ENCODE data around the gene ORAI3. TPM values are rescaled to one million over a fixed set of nuclear protein-coding genes. Genes with fewer than 3 reads are reported as not detected.

Gene ORAI3
- total RNA-seq, 1 donor from 2014 or later: 19.5 TPM

DNA sequence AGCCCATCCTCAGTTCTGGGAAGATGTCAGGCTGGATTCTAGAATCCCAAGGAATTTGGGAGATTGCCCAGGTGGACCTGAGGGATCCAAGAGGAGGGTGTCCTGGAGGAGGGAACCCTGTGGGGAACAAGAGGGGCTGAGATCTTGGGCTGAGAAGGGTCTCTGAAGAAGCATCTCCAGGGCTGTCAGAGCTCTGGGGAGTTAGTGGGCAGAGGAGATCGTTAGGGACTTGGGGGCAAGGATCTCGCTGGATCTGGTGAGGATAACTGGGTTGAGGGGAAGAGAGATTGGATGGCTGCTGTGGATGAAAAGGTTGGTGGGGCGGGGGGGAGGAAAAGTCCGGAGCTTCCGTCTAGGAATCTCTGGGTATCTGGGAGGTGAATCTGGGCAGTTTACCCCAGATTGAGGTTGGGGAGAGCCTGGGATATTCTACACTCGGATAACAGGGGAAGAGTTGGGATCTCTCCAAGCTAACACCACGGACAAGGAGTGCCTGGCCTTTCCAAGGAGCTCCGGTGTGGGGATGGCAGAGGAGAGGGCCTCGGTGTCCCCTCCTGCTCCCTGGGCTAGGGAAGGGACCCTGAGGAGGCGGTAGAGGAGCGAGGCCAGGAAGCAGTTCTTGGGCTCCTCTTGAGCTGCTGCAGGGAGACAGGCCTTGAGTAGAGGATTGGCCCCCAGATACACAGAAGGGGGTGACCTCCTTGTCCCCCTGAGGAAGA, 23.8 kb upstream of the ORAI3 start:
- peaks cover 2% of the 10 kb centered on the region for H3K36me3 ChIP-seq
- H3K4me1 ChIP-seq: peaks cover 8% of the 10 kb centered on the region
- ATAC-seq (no peak), DNase-seq (no peak)
- H3K27me3 ChIP-seq: no peaks in the 10 kb centered on the region
- H3K9me3 ChIP-seq: no peaks in the 10 kb centered on the region
- intact Hi-C loops (cut with DNase I): no loop called here
- TF ChIP-seq CTCF (IDR thresholded peaks at IDR 0.05): no peak
- peak overlapping the region; percentile 72 for H3K4me3 ChIP-seq
- H3K27ac ChIP-seq: no peak overlapping the region

- Histone ChIP-seq H3K27me3 (no peaks in the 10 kb centered on the region), H3K27ac (no peak overlapping the region), H3K4me1 (peaks cover 8% of the 10 kb centered on the region), H3K4me3 (no peak overlapping the region), H3K36me3 (peaks cover 7% of the 10 kb centered on the region), H3K9me3 (no peaks in the 10 kb centered on the region)
- no peak for ATAC-seq
- intact Hi-C loops (cut with DNase I): no loop called here
- TF ChIP-seq CTCF (IDR thresholded peaks at IDR 0.05): no peak
- DNase-seq: no peak
Observed at GRCh38 chr16:30925632-30925987, 23.3 kb upstream of the ORAI3 start.

DNA sequence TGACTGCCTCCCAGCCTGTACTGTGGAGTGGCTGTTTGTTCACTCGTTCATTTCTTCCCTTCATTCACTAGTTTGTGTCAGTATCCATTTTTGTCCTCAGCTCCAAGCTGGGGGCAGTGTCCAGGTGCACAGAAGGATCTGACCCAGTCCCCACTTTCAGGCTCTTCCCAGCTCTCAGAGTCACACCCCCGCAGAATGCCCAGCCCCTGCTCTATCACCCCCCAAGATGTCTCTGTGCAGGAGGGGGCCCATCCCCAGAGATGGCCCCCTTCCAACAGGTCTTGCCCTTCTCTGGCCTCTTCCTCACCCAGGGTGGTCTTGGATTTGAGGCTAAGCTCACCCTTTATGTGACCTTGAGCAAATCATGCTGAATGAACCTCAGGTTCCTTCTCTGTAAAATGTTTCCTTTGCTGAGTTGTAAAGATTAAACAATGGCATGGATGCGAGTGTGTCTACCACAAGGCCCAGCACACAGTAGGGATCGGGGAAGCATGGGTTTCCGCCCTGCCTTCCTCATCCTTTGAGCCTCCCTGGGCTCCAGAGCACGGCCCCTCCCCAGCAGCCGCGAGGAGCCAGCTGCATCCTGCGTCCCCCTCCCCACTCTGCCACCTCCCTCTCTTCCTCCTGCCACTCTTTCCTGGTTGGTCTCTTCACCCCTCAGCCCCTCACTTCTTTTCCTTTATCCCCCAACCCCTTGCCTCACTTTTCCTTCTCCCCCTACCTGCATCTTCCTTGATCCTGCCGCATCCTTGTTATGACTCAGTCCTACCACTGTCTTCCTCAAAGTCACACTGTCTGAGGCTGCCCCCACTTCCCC, 22.7 kb upstream of the ORAI3 start:
- peaks cover 13% of the 10 kb centered on the region for H3K36me3 ChIP-seq
- H3K4me1 ChIP-seq: peaks cover 7% of the 10 kb centered on the region
- TF ChIP-seq CTCF (IDR thresholded peaks at IDR 0.05): no peak
- no peaks in the 10 kb centered on the region for H3K9me3 ChIP-seq
- intact Hi-C loops (cut with DNase I): no loop called here
- H3K4me3 ChIP-seq: no peak overlapping the region
- H3K27ac ChIP-seq: no peak overlapping the region
- DNase-seq (no peak), ATAC-seq (no peak)
- no peaks in the 10 kb centered on the region for H3K27me3 ChIP-seq

DNA sequence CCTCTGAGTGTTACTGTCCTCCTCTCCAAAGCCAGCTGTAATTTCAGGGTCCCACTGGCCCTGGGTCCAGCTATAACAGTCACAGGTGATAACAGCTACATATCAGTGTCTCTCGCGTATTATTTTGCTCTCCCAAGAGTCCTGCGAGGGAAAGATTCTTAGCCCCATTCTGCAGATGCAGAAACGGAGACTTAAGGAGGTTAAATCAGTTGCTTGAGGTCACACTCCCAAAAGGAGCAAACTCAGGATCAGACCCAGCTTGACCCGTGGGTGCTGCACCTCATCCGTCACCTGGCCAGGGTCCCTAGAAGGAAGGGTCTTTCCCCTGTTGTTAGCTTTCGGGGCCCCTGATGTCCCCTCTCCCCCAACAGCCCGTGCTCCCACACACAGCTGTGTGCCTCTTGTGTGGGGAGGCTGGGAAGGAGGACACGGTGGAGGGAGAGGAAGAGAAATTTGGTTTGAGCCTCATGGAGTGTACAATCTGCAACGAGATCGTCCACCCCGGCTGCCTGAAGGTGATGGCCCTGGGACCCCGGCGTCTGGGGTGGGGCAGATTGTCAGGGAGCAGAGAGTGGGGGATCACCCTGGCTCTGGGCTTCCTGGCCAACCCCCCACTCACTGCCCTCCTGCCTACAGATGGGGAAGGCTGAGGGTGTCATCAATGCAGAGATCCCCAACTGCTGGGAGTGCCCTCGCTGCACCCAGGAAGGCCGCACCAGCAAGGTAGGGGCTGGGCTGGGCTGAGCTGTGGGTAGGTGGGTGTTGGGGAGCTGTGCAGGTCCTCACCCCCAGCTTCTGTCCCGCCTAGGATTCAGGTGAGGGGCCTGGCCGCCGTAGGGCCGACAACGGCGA, 21.7 kb upstream of the ORAI3 start:
- ATAC-seq: no peak
- H3K36me3 ChIP-seq: peaks cover 20% of the 10 kb centered on the region
- H3K4me1 ChIP-seq: peaks cover 4% of the 10 kb centered on the region
- TF ChIP-seq CTCF (IDR thresholded peaks at IDR 0.05): no peak
- no peak overlapping the region for H3K4me3 ChIP-seq
- no peaks in the 10 kb centered on the region for H3K27me3 ChIP-seq
- intact Hi-C loops (cut with DNase I): no loop called here
- no peak overlapping the region for H3K27ac ChIP-seq
- no peaks in the 10 kb centered on the region for H3K9me3 ChIP-seq
- DNase-seq: no peak

DNA sequence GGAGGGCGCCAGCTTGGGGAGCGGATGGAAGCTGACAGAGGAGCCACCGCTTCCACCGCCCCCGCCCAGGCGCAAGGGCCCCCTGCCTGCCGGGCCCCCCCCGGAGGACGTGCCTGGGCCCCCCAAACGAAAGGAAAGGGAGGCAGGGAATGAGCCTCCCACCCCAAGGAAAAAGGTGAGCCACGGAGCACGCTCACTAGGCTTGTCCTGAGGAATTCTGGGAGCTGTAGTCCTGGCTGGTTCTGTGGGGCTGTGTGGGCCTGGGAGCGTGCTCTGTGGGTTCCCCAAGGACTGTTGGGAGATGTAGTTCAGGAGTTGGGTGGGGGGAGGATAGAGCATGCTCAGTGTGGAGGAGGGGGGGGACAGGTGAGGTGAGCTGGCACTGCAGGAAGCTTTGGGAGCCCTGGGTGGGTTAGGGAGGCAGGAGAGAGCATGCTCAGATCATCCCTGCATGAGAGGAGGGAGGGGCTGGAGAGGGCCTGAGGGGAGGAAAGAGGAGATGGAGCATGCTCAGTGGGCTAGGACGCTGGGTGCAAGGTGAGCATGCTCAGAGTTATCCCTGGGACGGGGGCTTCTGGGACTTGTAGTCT, 21.0 kb upstream of the ORAI3 start:
- Histone ChIP-seq H3K4me1 (peaks cover 4% of the 10 kb centered on the region), H3K27me3 (no peaks in the 10 kb centered on the region), H3K9me3 (no peaks in the 10 kb centered on the region), H3K36me3 (peaks cover 25% of the 10 kb centered on the region), H3K4me3 (no peak overlapping the region), H3K27ac (no peak overlapping the region)
- ATAC-seq (peak; percentile 1), DNase-seq (no peak)
- intact Hi-C loops (cut with DNase I): no loop called here
- no peak for TF ChIP-seq CTCF (IDR thresholded peaks at IDR 0.05)

All from upper lobe of right lung (tissue), 1 donor.